HK-2 (cell line): ENCODE measurements around the gene NGF.

ENCODE experiments used
- DNase-seq: peaks from one replicate; pipeline ENCODE4 v3.0.0-alpha.2; 2018; ENCODE audit not compliant: unreplicated experiment

Gene NGF

DNA sequence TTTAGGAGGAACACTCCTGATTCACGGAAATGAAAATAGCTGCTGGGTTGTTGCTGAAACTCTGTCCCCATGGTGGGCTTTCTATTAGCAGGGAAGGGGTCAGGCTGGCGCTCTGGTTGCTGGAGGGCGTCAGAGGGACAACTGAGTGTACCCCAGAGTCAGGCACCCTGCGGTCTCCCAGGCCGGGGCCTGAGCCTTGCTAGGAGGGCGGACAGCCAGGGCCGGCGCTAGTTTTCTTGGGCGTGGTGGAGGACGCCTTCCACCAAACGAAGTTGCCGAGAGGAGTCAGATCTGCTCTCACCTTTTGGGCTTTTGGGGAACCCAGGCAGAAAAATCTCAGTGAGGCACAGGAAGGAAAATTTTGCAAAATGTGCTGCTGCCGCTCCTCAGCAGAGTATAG lies 54.8 kb downstream of the NGF start:
- DNase-seq, result no peak

- no peak for DNase-seq
Measured at GRCh38 chr1:115282807-115283208, 55.2 kb downstream of the NGF start.

DNA sequence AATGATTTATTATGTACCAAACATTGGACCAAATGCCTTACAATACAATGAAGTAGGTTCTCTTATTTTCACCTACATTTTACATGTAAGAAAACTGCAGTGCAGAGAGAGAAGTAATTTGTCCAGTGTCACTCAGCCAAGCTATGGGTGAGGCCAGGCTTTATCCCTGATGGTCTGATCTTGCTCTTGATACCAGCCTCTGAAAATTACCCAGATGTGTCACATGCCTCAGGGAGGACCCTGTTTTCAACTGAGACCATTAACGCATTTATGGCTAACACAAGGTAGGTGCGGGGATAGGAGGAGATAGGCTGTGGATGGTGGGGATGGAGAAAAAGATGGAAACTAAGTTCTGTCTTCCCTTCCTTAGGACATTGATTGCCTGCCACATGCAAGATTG lies 56.9 kb downstream of the NGF start:
- DNase-seq, result no peak

GRCh38 chr1:115280064-115280463 lies 58.0 kb downstream of the NGF start:
- DNase-seq, result no peak

DNA sequence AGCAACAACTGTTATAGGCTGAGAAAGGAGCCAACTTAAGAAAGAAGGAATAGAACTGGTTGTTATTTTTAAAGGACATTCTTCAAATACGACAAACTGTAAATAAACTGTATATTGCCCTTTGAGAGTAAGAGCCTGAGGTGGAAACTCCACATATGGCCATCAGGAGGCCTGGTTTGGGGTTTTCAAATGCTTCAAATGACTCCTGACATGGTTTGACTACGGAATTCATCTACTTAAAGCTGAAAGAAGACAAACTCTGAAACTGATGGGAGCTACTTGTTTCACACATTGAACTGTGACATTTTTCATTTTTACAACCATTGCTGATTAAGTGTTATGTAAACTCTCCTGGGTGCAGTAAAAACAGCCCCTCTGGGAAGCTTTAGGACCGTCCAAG lies 59.8 kb downstream of the NGF start:
- DNase-seq, result no peak

GRCh38 chr1:115277276-115277675 lies 60.8 kb downstream of the NGF start:
- no peak for DNase-seq

GRCh38 chr1:115275216-115275615 lies 62.8 kb downstream of the NGF start:
- no peak for DNase-seq

DNA sequence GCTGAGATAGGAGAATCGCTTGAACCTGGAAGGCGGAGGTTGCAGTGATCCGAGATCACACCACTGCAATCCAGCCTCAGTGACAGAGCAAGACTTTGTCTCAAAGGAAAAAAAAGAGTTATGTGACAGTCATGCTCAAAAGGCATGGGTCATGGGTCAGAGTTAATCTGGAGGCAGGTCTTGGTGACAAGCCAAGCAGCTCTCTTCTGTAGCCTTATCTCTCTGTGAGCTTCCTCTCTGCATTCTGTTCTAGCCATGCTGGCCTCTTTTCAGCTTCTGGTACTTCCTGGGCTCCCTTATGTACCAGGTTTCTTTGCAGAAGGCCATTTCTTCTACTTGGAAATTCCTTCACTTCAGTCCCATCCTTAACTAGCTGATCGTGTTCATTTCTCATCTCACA lies 63.6 kb downstream of the NGF start:
- DNase-seq, result no peak

DNA sequence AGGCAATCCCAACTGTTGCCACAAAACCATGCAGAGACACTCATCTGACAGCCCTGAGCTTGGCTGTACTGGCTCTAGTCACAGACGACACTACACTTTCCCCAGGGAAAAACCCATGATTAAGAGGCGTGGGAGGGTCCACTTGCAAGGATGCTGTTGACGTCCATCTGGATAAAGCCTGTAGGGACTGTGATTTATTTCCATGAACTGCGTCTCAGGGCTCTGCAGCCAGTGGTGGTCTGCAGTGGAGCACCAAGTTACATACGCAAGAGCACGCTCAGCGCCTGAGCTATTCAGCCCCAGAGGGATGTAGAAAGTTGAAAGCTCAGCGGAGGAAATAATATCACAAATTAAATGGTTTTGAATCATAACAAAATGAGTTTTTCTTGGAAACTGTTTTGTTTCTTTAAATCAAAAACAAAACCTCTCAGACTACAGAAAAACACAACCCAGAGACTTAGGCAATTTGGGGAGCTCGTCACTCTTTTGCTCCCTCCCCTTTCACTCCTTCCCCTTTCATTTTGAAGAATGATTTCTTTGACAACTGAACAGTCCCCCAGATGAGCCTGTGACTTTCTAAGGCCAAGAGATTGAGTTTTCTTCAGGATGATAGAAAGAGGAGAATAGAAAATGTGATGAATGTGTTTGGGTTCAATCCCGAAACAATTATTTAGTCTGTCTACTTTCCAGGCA lies 71.2 kb downstream of the NGF start:
- no peak for DNase-seq

DNA sequence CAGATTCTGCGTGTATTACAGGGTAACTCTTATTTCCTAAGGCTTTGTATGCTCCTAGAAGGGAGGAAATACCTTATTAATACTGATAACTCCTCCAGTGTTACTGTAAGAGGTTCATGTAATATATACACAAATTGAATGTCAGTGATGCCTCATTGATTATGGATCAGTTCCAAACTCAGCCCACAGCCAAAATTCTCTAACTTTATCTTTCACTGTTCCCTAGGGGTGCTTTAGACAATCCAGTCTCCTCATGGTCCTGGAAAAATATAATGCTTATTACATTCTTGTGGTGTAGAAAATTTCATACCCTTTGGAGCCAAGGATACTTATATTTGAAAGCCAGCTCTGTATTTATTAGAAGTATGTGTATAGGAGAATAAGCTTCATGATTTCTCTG lies 73.0 kb downstream of the NGF start:
- DNase-seq, result no peak

- no peak for DNase-seq
Measured at GRCh38 chr1:115262886-115263285, 75.2 kb downstream of the NGF start.

DNA sequence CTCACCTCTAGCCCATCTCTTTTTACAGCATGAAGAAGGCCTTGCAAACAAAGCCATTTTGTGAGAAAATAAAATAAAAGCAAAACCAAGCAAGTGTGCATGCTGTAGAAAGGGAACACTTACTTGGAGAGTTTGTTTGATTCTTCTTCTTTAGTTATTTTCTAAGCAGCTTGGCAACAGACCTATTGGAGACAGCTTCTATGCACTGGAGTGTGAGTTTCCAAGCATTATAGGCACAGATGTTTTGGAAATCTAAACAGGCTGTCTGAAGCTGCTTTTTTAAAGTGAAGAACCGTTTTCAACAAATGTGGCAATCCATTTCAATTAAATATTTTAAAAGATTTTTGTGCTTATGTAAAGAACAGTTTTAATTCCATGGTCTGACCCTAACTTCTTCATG lies 76.6 kb downstream of the NGF start:
- DNase-seq, result no peak

DNA sequence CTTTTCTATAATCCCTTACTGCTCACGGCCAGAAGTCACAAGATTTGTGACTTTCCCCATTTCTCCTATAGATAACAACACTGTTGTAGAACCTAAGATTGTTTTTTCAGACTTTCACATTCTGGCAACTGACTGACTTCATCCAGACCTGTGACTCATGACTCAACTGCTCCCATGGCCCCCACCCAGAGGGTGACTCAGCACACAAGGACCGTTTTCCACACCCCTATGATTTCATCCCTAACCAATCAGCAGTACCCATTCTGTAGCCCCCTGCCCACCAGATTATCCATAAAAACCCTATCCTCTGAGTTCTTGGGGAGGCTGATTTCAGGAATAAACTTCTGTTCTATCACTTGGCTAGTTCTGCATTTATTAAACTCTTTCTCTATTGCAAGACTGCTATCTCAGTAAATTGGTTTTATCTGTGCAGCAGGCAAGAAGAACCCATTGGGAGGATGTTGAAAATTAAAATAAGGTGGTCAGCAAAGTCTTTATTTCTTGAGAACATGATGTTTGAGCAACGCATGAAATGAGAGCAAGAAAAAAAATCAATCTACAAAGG lies 79.7 kb downstream of the NGF start:
- peak; percentile 46 for DNase-seq

- no peak for DNase-seq
Measured at GRCh38 chr1:115257591-115257990, 80.5 kb downstream of the NGF start.

DNA sequence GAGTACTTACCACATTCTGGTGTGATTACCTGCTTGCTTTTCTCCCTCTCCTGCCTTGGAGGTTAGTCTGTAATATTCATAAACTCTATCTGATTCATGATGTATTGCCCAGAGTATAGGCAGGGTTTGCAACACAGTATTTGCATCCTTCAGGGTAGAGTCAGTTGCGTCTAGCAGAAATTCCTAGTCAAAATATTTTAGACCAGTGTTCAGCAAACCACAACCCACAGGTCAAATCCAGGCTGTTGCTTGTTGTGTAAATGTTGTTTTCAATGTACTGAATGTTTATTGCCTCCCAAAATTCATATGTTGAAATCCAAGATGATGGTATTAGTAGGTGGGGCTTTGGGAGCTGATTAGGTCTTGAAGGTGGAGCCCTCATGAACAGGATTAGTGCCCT lies 82.9 kb downstream of the NGF start:
- no peak for DNase-seq

- no peak for DNase-seq
Measured at GRCh38 chr1:115252585-115252984, 85.5 kb downstream of the NGF start.

- DNase-seq, result no peak
Measured at GRCh38 chr1:115251856-115252255, 86.2 kb downstream of the NGF start.

DNA sequence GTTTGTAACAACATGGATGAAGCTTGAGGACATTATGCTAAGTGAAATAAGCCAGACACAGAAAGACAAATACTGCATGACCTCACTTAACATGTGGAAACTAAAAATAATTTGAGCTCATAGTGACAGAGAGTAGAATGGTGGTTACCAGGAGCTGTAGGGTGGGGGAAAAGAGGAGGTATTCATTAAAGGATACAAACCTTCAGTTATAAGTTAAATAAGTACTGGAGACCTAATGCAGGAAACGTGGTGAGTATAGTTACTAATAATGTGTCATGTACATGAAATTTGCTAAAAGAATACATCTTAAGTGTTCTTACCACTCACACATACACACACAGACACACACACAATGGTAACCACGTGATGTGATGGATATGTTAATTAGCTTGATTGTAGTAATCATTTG lies 86.7 kb downstream of the NGF start:
- no peak for DNase-seq

GRCh38 chr1:115246526-115246925 lies 91.5 kb downstream of the NGF start:
- no peak for DNase-seq

DNA sequence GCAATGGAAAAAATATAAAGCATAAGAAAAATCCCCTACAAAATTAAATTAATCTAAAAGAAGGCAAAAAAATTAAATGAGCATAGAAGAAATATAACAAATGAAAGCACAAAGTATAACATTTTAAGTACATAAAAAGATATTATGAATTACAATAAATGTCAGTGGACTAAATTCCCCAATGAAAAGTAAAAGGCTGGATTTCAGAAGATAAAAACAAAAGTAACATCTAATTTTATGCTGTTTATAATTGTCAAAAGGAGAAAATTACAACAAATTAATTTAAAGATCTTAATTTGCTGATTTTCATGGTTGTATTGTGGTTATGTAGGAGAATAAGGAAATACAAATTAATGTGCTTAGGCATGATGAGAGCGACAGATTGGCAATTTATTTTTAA lies 92.8 kb downstream of the NGF start:
- no peak for DNase-seq

DNA sequence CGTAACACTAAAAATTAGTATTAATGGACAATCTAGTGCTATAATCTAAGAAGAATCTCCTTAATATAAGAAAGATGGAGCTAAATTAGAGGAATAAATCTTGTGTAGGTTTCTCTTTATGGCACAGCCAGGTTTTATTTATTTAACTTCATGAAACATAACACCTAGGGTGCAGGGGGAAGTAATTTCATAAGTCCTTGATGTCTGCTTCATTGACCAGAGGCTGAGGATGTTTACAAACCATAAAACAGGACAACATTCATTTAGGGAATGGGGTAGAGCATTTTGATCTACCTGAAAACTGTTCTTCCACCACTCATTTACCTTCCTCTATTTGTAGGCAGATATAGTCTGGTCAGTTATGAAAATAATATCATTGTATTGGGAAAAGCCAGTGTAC lies 95.5 kb downstream of the NGF start:
- no peak for DNase-seq

DNA sequence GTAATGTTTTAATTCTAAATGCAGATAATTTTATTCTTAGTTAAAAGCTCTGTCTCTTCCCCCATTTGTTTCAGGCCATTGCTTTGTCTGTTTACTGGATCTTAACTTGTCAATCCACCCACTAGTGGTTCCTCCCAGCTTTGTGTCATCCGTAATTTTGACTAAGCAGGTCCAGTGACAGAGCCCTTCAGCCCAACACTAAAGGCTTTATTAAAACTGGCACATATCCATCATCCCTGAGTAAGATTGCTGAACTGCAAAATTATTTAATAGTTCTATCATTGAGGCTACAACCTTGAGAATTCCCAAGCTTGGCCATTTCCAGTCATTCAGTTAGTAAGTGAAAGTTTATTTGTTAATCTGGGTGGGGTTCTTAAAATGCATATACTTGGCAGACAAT lies 96.7 kb downstream of the NGF start:
- DNase-seq, result no peak

DNA sequence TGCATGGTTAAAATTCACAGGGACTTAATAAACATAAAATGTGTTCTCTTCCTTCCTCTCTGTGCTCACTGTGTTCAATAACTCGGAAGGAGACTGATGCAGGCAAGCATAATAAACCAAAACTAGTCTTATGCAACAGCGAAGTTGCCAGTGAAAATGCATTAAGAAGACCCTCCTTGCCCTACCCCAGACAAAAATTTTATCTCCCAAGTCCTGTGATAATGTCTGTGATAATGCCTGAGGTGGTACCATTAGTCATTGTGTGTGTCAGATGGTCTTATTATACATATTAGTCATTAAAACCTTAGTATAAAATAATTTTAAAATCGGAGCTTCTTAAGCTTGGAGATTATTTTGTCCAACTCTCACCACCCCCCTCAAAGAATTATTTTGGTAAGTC lies 97.8 kb downstream of the NGF start:
- no peak for DNase-seq

DNA sequence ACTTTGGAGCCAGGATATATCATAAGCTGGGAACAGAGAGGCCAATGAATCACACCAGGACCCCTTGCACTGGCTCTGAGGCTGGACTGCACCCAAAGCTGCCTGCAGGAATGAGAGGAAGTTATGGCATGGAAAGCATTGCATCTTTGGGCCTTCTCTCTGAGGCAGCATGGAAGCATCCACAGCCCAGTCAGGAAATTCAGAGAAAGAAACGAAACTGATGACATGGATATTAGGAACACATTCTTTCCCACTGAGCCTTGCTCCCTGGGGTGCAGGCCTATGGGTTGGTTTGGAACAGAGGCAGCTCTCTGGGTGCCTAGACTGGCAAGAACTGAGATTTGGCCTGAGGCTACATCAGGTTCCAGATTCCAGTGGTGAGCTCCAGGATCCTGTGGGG lies 98.6 kb downstream of the NGF start:
- DNase-seq, result no peak
